ENCODE data around the gene EGFLAM.

- TF ChIP-seq CTCF (IDR thresholded peaks at IDR 0.05): no peak
- no peak for TF ChIP-seq POLR2A (IDR thresholded peaks at IDR 0.05)
Observed at GRCh38 chr5:38494763-38495162, 236.4 kb downstream of the EGFLAM start.

Measured in testis (tissue), 2 donors.